Tongue (tissue), 2 donors: ENCODE results near the gene WDFY4. TPM values are rescaled to one million over a fixed set of nuclear protein-coding genes. Genes with fewer than 3 reads are reported as not detected.
A peak's percentile ranks its signal among the peaks of the same experiment; 100 is the strongest.

Experiments used
- DNase-seq: peaks from one replicate; pipeline ENCODE4 v3.0.0-alpha.2; 2015
- total RNA-seq: library from RNA; depleted of rRNA; stranded (reverse); fragments of >200 nt; gene quantifications from one replicate; pipeline ENCODE4 v1.2.3, GENCODE V29; 2014

WDFY4 gene
- total RNA-seq, 1 donor from 2014 or later: 5.7 TPM

DNA sequence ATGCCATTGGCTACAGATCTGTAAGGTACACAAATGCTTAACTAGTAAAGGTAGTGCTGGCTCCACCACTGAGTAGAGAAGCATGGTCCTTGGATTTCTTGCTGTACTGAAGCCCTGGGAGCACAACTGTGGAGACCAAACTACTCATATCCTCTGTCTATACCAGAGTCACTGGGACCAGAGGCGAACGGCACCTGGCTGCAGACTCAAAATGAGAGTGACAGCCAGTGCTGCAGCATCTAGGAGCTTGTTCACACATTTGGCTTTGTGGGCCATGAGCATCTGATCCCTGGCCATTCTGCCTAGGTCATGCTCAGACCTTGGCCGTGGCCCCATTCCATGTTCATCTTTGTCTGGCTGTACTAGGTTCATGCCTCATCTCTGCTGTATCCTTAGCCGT, 223.1 kb downstream of the WDFY4 start:
- DNase-seq: no peak

DNA sequence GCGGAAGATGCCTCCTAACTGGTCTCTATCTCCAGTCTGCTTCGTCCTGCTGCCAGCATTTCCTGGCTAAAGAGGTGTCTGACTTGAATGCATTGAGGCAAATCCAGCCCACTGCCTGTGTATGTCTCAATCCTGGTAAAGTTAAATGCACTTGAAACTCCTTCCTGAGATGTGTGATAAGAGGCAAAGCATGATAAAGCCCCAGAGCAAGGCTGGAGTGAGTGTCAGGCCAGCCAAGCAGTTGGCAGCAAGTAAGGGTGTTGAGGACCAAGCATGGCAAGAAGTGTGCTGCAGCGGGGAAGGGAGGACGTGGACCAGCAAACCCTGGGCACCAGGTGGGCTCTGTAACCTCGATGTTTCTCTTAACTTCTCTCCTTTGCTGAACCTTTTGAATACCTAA, 225.9 kb downstream of the WDFY4 start:
- no peak for DNase-seq

DNA sequence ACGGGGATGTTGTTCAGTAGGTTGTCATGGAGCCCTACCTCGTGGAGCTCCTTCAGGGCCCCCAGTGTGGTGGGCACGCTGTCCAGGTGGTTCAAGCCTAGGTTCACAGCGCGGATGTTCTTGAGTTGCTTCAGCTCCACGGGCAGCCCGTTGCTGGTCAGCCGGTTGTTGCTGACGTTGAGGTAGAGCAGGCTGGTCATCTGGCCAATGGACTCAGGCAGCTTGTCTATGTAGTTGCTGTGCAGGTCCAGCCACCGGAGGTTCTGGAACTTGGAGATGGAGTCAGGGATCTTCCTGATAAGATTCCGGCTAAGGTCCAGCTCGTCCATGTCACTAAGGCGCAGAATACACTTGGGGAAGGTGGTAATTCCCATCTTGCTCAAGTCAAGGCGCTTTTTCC, 229.0 kb downstream of the WDFY4 start:
- DNase-seq: no peak

DNA sequence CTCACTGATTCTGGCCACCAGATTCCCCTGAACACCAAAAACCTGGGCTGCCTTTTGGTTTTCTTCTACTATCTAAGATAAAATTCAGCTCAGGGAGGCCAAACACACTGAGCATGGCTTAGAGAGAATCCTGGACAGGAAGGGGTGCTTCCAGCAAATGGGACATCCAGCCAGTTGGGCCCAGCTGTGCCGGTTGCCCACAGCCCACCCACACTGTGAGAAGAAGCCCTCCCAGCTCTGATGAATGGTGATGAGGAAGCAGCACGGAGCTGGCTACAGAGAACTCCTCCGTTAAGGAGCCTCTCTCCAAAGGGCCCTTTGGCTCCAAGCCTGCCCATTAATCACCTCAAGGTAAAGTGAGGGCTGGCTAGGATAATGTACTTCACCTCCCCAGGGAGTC, 239.1 kb downstream of the WDFY4 start:
- DNase-seq: peak; percentile 66

GRCh38 chr10:48924988-48925387, 240.3 kb downstream of the WDFY4 start:
- no peak for DNase-seq

- no peak for DNase-seq
Observed at GRCh38 chr10:48926255-48926654, 241.6 kb downstream of the WDFY4 start.

- DNase-seq: peak; percentile 66
Observed at GRCh38 chr10:48926764-48927540, 242.3 kb downstream of the WDFY4 start.

DNA sequence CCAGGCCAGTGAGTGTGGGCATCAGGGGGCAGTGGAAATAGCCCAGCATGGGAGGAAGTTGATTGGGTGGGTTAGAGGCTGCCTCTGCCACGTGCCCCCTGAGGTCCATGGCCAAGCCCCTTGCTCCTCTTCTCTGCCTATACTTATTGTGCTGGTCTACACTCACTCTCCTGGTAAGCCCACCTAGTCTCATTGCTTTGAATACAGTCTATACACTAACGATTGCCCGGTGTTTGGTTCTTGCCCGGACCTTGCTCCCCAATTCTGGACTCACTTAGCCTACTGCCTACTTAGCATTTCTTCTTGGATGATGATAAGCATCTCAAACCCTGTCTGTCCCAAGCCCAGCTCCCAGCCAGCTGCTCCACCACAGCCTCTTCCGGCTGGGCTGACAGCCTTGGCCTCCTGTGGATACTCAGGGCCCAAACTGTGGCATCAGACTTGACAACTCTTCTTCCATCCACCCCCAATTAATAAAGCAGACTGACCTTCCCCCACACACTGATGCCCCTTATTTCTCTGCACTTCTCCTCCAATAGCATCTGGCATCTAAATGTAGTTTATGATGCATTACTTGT, 244.8 kb downstream of the WDFY4 start:
- DNase-seq: no peak

DNA sequence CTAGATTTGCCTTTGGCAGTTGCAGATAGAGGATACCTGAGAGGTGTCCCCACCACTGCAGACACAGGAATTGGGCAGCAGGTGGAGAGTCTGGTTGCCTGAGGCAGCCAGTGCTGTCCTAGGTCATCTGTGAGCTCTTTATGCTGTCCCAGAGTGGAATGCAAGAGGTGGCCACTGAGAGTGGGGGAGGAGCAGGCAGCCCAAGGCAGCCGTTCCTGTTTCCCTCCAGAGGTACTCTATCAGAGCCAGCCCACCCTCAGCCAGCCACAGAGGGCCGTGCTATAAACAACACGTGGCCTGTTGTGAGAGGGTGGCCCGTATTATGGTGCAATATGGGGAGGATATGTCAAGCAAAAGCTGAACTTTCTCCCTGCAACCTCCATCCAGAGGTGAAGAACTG, 246.5 kb downstream of the WDFY4 start:
- no peak for DNase-seq

DNA sequence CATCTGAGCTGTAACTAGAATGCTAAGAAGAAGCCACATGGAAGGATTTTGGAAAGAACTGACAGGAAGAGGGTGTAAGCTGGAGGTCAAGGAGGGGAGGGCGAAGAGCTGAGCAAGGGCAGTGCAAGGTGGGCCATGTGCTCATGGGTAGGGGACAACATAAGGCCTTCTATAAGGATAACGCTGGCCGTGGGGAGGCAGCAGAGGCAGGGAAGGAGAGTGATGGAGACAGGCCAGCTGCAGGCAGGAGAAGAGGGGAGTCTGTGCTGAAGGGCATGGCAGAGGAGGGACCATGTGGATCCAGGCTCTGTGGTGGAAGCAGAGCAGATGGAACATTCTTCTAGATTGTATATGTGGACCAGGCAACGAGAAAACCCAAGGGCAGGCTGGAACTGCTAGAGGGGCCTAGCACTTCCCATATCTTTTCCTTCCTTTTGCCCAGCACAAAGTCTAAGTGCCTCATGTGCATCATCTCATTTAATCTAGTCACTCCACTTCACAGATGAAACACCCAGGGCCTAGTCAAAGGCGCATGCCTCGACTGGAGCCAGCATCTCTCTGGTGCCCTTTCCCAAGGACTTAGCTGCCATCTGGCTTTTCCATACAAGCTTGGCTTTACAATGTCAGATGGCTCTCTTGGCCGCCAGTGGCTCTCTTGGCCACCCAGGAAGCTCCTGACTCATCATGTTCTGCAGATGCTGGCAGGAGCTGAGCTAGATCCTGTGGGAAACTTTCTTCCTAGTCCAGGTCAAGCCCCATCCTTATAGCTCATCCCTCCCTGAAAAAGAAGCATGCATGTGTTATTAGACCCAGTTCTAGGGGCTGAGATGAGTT, 248.4 kb downstream of the WDFY4 start:
- peak; percentile 30 for DNase-seq

DNA sequence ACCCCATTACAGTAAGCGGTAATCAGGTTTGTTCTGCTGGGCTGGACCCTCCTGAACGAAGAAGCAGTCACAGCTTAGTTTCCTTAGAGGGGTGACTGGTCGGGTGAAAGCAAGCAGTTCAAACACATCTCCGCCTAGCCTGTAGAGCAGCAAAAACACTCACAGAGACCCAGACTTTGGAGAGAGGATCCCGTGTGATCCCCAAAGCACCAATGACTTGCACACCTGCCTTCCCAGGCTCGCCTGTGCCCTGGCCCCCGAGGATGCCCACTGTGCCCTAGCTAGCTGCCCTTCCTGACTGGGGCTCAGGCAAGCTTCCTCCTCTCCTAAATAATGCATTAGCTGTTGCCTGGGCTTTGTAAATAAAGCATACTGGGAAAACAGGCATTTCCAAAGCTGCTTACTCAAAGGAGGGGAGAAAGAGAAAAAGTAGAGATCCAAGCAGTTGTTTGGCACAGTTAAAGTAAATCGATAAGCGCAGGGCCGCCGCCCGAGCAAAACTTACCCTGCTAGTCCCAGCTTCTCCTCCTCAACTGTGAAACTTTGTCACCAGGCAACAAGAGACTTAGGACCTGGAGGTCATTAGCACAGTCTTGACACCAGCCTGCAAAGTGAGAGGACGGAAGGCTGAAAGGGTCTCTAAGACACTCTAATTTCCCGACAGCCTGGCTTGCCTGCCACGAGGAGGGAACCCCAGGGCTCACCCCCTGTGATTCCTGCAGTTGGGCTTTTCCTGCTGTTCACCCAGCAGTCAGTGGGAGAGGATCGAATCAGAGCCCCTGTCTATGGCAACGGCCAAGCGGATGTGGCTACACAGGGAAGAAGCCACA, 250.2 kb downstream of the WDFY4 start:
- peak; percentile 43 for DNase-seq

DNA sequence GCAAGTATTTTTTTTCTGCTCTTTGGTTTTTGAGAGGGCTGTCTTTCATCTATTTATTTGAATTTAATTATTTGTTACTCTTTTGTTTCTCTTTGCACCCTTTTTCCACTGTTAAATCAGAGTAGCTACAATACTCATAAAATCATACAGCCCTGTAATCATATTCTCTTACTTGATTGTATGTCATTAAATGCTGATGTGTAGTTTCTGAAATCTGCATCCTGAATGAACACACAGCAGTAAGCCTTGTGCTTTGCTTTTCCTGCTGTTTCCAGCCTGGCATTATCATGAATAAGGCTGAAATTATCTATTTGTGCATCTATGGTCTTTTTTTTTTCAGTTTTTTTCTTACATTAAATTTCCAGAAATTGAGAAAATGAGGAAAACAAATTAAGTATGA, 250.9 kb downstream of the WDFY4 start:
- DNase-seq: no peak

GRCh38 chr10:48937796-48938195, 253.1 kb downstream of the WDFY4 start:
- no peak for DNase-seq

DNA sequence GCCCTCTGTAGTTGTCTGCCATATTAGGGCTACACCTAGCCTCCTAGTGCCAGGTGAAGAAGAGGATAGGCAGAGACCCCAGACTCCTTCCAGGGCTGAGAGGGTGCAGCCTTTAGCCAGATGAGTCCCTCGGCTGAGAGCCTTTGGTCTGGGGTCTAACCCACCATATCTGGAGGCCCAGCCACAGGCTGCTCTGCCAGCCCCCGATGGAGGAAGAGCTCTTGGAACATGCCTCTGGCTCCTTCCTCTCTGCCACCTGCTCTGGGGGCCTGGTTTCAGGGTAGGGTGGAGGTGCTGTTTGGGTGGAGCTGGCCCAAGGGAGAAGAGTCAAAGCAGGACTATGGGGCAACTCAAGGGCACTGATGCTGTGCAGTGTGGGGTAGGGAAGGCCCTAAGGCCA, 253.6 kb downstream of the WDFY4 start:
- no peak for DNase-seq

DNA sequence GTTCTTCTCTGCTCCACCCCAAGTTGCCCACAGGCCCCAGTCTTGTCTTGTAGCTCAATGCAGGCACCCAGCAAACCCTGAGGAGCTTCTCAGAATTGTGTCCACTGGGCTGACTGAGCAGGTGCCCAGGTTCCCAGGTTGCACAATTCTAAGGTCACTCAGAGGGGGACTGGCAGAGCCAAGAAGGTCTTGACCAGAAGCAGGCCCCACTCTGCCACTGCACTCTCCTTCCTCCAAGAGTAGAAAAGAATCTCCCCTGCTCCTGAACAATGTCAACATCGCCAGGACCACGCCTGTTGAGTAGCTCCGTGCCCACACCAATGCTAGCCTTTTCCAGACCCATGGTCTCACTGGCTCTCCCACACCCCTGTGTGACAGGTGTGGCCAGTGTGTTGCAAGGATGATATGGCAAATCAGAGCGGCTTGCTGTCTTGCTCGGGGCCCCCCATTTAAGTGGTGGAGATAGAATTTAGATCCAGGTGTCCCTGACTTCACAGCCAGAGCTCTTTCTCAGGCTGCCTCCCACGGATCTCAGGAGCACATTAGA, 254.4 kb downstream of the WDFY4 start:
- no peak for DNase-seq

DNA sequence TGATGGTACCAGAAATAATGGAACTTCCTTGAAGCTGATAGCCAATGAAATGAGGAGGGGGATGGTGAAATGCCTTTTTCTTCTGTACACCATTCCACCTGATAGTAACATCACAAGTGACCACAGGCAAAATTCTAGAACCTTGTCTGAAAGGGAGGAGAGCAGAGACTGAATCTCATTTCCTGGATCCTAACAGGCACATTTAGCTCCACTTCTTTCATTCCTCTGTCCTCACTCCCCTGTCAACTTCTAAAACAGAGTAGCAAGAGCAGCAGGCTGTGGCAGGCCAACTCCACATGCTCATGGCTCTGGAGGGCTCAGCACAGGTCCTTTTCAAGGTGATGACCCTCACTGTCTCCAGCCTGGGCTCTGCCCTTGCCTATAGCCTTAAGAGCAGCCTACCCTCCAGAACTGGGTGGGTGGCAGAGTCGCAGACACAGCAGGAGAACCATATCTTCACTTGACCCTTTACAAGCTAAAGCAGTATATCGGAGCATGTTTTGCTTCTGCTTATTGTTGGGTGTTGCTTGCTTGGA, 255.2 kb downstream of the WDFY4 start, which contains the start of gene LRRC18:
Gene LRRC18, minus strand, starts transcription at position 51 of the 536 bp plus-strand sequence. CDS start 25,685 bp downstream, outside the sequence.
- no peak for DNase-seq

DNA sequence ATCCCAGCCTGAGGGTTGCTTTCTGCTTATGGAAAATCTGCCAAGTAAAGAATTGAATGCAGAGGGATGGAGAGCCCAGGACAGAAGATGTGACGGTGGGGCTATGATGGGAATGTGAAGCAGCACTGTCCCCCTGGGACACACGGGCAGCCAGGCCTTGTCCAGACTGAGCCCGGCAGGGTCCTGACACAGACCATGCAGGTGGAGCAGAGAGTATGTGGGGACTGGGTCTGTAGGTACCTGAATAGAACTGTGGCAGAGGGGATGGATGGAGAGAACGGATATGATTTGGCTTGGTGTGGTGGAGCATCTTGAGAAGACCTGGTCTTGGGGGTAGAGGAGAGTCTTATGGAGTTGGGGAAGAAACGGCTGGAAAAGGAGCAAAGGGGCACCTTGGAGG, 255.7 kb downstream of the WDFY4 start:
- no peak for DNase-seq

DNA sequence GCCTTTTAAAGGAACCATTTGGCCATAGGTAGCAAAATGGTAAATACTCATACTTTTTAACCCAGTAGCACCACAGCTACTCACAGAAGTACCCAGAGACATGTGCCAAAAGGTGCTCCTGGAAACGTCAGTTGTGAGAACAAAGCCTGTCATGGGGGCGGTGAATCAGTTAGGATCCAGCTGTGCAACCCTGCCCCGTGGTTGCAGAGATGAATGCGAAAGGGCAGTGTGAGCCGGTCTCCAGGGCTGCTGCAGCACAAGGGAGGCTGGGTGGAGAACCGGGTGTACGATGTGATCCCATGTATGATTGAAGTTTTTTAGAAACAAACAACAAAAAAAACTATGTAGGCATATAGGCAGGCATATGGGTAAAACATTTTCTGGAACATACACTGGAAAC, 256.3 kb downstream of the WDFY4 start:
- no peak for DNase-seq

- no peak for DNase-seq
Observed at GRCh38 chr10:48941427-48942075, 256.9 kb downstream of the WDFY4 start.

GRCh38 chr10:48943096-48943495, 258.4 kb downstream of the WDFY4 start:
- no peak for DNase-seq

DNA sequence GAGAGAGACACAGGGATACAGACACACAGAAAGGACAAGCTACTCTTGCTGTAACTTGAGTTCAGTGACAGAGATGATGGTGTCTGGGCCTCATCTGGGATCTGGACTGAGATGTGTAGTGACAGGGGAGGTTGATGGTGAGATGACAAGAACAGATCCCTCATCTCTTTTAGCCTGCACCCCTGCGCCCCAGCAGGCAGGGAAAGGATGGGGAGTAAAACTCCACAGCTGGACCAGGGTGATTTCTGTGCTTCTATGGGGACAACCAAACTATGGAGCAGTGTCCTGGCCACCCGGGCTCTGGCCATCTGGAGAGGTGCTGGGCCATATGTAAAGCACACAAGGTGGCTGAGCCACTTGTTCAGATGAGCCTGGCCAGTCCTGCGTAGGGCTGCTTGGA, 259.5 kb downstream of the WDFY4 start:
- DNase-seq: no peak
